Esophagus muscularis mucosa (tissue), 4 donors: ENCODE data around the gene ULK1. TPM values are rescaled to one million over a fixed set of nuclear protein-coding genes. Genes with fewer than 3 reads are reported as not detected.
"Not testable (repeated sequence)": the region's sequence is repeated elsewhere in the genome, so short reads cannot be mapped to it uniquely, and the experiment has no call there.

Experiments used
- DNase-seq: peaks from one replicate; pipeline ENCODE4 v3.0.0-alpha.2; 2017; ENCODE audit errors: extremely low spot score
- H3K27ac ChIP-seq, 4 donors: fragments of 200-600 bp; sonication (generic); replicated peaks in 1 of 4; 1 replicate in 3 of 4; 2 replicates in 1 of 4; pipeline ENCODE4 v1.5.1; 2016 to 2019; ENCODE audit warnings: mild to moderate bottlenecking in 1 of 4
- H3K27me3 ChIP-seq, 4 donors: fragments of 200-600 bp; sonication (generic); one replicate each; pipeline versions ENCODE4 v1.5.1 to v1.6.0; 2016 to 2019
- H3K36me3 ChIP-seq, 4 donors: fragments of 200-600 bp; sonication (generic); one replicate each; pipeline ENCODE4 v1.5.1; 2016 to 2019
- H3K4me1 ChIP-seq, 4 donors: fragments of 200-600 bp; sonication (generic); one replicate each; pipeline ENCODE4 v1.5.1; 2016 to 2019
- H3K4me3 ChIP-seq, 4 donors: fragments of 200-600 bp; sonication (generic); 1 replicate in 2 of 4; 2 replicates in 2 of 4; pipeline ENCODE4 v1.5.1; 2016 to 2019; ENCODE audit warnings: mild to moderate bottlenecking in 4 of 4, moderate library complexity in 1 of 4
- H3K9me3 ChIP-seq, 4 donors: fragments of 200-600 bp; sonication (generic); 1 replicate in 3 of 4; 2 replicates in 1 of 4; pipeline ENCODE4 v1.5.1; 2016 to 2019
- CTCF ChIP-seq, 3 experiments: fragments of 200-600 bp in 2 of 3; fragments of 450-650 bp in 1 of 3; sonication (generic) in 2 of 3; IDR thresholded peaks; one replicate each; pipeline ENCODE4 v1.5.1; 2017 to 2019; ENCODE audit warnings: antibody characterized with exemption in 3 of 3, mild to moderate bottlenecking in 2 of 3, moderate library complexity in 1 of 3
- EP300 ChIP-seq: sonication (generic); formaldehyde crosslinking; IDR thresholded peaks from one replicate; pipeline ENCODE4 v1.6.1; 2017; ENCODE audit warnings: antibody characterized with exemption
- POLR2A ChIP-seq: fragments of 450-650 bp; IDR thresholded peaks from one replicate; pipeline ENCODE4 v1.6.1; 2017; ENCODE audit warnings: antibody characterized with exemption, moderate library complexity, mild to moderate bottlenecking, low read depth
- POLR2AphosphoS5 ChIP-seq, 2 donors: sonication (generic); formaldehyde crosslinking; IDR thresholded peaks; one replicate each; pipeline ENCODE4 v1.6.1; 2017; ENCODE audit warnings: antibody characterized with exemption in 2 of 2
- WGBS: methylation state at CpG from one replicate; pipeline ENCODE4 v1.1.5; 2018; 5-methylcytosine and 5-hydroxymethylcytosine counted together
- intact Hi-C: fragments of 100-400 bp; cut with DNase I; formaldehyde crosslinking; loops from one replicate; pipeline ENCODE4 v1.15.1; 2023
- total RNA-seq, 4 donors: library from RNA; depleted of rRNA; stranded (reverse); fragments of >200 nt; gene quantifications; one replicate each; pipeline versions ENCODE4 v1.1.0 to v1.2.1, GENCODE V29; 2016

Gene ULK1
- total RNA-seq, 4 donors from 2014 or later: 18.4 to 37.5 (median 26.9) TPM

DNA sequence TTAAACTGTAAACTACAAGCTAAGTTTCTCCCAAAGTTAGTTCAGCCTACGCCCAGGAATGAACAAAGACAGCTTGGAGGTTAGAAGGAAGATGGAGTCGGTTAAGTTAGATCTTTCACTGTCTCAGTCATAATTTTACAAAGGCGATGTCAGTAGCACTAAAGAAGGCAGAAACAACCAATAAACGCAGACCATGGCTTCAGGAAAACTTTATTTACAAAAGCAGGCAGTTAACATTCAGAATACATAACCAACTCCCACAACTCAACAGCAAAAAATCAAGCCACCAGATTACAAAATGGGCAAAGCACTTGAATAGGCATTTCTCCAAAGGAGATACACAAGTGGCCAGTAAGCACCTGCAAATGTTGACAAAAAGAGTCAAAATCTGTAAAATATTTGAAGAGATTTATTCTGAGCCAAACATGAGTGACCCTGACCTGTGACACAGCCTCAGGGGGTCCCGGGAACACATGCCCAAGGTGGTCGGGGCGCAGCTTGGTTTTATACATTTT, 8.8 kb upstream of the ULK1 start:
- Histone ChIP-seq H3K4me3 (no peak overlapping the region), H3K9me3 (peaks cover 0 to 8% (median 0%) of the 10 kb centered on the region in 4 donors), H3K27me3 (no peaks in the 10 kb centered on the region), H3K36me3 (no peaks in the 10 kb centered on the region), H3K4me1 (no peaks in the 10 kb centered on the region), H3K27ac (no peak overlapping the region)
- no peak for DNase-seq
- WGBS: 93% methylated on average over 7 of the region's 7 CpGs
- no peak for TF ChIP-seq CTCF (IDR thresholded peaks at IDR 0.05)
- no peak for TF ChIP-seq POLR2AphosphoS5 (IDR thresholded peaks at IDR 0.05)
- TF ChIP-seq POLR2A: no peak
- TF ChIP-seq EP300: no peak
- intact Hi-C loops: no loop called here

GRCh38 chr12:131891722-131892121, 2.7 kb upstream of the ULK1 start:
- DNase-seq, intact Hi-C loops: not testable (repeated sequence)

GRCh38 chr12:131892711-131893604, 1.5 kb upstream of the ULK1 start:
- WGBS: 74% methylated on average over 23 of the region's 26 CpGs
- no peak for DNase-seq
- Histone ChIP-seq H3K4me3 (no peak overlapping the region), H3K27ac (peak overlapping the region; percentile 95 to 99 (median 98)), H3K36me3 (peaks cover 0 to 5% (median under 1%) of the 10 kb centered on the region in 4 donors), H3K9me3 (no peaks in the 10 kb centered on the region), H3K4me1 (peaks cover 20 to 34% (median 28%) of the 10 kb centered on the region in 4 donors), H3K27me3 (no peaks in the 10 kb centered on the region)
- intact Hi-C loops: no loop called here
- no peak for TF ChIP-seq EP300
- TF ChIP-seq POLR2AphosphoS5 (IDR thresholded peaks at IDR 0.05): no peak
- TF ChIP-seq POLR2A: no peak
- no peak for TF ChIP-seq CTCF (IDR thresholded peaks at IDR 0.05)

More at GRCh38 chr12:131891722-131892121, 2.7 kb upstream of the ULK1 start:
- not testable (repeated sequence) for H3K4me3 ChIP-seq, H3K27me3 ChIP-seq, H3K36me3 ChIP-seq, H3K27ac ChIP-seq, H3K9me3 ChIP-seq
- 84% methylated on average over 8 of the region's 8 CpGs for WGBS
- H3K4me1 ChIP-seq: peaks cover 10 to 22% (median 16%) of the 10 kb centered on the region in 4 donors

DNA sequence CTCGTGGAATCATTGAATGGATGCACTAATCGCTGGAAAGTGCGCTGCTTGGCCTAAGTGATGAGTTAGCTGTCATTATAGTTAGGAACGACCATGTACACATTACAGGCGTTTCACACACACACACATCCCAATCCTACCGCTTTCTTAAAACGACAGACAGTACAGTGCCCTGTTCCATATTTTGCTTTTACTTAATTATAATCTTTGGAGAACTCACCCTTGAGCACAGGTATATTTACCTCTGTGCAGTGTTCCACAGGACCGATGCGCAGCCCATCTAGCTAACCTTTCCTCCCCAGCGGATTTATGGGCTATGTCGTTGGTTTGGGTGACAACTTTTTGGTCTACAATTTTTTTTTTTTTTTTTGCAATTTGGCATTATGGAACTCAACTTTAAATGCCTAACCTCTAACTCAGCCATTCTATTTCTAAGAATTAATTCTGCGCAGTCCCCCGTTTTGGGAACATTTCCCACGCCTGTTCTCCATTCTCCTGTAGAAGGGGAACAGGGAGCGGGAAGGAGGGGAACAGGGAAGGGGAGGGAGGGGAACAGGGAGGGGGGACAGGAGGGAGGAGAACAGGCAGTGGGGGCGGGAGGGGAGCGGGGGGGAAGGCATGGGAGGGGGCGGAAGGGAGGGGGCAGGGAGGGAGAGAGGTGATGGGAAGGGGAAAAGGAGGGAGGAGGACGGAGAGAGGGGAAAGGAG, 663 bp upstream of the ULK1 start:
- H3K9me3 ChIP-seq: no peaks in the 10 kb centered on the region
- DNase-seq: no peak
- TF ChIP-seq CTCF (IDR thresholded peaks at IDR 0.05) (no peak), POLR2AphosphoS5 (IDR thresholded peaks at IDR 0.05) (no peak), POLR2A (no peak), EP300 (no peak)
- peak overlapping the region; percentile 67 to 82 (median 69) for H3K4me3 ChIP-seq
- intact Hi-C loops: no loop called here
- no peaks in the 10 kb centered on the region for H3K27me3 ChIP-seq
- peaks cover 0 to 10% (median 7%) of the 10 kb centered on the region in 4 donors for H3K36me3 ChIP-seq
- peaks cover 24 to 42% (median 36%) of the 10 kb centered on the region in 4 donors for H3K4me1 ChIP-seq
- H3K27ac ChIP-seq: peak overlapping the region; percentile 95 to 99 (median 98)
- 38% methylated on average over 15 of the region's 19 CpGs for WGBS
